ENCODE results near the gene UGT1A9. TPM values are rescaled to one million over a fixed set of nuclear protein-coding genes. Genes with fewer than 3 reads are reported as not detected.

Gene UGT1A9
- polyA plus RNA-seq, 1 of the 3 experiments (the other 2 are of a cell fraction), result not detected

DNA sequence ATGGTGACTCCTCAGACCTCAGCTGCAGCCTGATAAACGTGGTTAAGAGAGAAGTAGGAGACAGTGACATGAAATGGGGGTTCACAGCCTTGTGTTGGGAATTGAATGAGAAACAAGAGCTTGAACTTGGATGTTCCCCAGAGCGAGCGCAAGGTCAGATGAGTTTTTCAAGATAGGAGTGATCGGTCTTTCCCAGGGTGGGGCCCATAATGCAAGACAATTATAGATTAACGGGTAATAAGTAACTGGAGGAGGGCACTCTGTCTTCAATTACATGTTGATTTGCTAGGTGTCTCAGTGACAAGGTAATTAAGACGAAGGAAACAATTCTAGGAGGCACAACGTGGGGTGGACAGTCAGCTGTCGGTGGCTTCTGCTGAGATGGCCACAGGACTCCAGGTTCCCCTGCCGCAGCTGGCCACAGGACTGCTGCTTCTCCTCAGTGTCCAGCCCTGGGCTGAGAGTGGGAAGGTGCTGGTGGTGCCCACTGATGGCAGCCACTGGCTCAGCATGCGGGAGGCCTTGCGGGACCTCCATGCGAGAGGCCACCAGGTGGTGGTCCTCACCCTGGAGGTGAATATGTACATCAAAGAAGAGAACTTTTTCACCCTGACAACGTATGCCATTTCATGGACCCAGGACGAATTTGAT, 41.0 kb downstream of the UGT1A9 start, which contains the start of gene UGT1A5:
Gene UGT1A5, plus strand, starts transcription at position 297 of the 651 bp plus-strand sequence. Its CDS starts 85 bp downstream, at position 382.
- H3K27me3 ChIP-seq (ENCODE audit: insufficient read depth), result no peaks in the 10 kb centered on the region; the same call in 1 of the 2 replicates

DNA sequence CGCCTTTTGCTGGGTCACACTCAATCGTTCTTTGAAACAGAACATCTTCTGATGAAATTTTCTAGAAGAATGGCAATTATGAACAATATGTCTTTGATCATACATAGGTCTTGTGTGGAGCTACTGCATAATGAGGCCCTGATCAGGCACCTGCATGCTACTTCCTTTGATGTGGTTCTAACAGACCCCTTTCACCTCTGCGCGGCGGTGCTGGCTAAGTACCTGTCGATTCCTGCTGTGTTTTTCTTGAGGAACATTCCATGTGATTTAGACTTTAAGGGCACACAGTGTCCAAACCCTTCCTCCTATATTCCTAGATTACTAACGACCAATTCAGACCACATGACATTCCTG, 41.5 kb downstream of the UGT1A9 start:
- no peaks in the 10 kb centered on the region for H3K9me2 ChIP-seq
- H3K4me3 ChIP-seq (ENCODE audit: low read depth in 2 of 2, low read length in 1 of 2), result no peak overlapping the region
- H3F3A ChIP-seq (replicated peaks; ENCODE audit: insufficient read depth), result peaks cover 2% of the 10 kb centered on the region
- H3K27ac ChIP-seq (ENCODE audit: low read depth in 2 of 2, low read length in 1 of 2), result no peak overlapping the region
- H3K9me3 ChIP-seq, result no peaks in the 10 kb centered on the region
- DNase-seq, result no peak
- CTCF ChIA-PET, result no interaction called here
- no peaks in the 10 kb centered on the region for H3K36me3 ChIP-seq (replicated peaks in 1 of 2; ENCODE audit: control insufficient read depth in 1 of 2, insufficient read depth in 2 of 2, low read length in 1 of 2)
- 76% methylated on average over 7 of the region's 7 CpGs for WGBS (ENCODE audit: low lambda C conversion rate)
- H3K9ac ChIP-seq, result no peak overlapping the region
- H4K20me1 ChIP-seq (ENCODE audit: insufficient read depth), result no peaks in the 10 kb centered on the region
- H3K4me2 ChIP-seq, result no peak overlapping the region
- TF ChIP-seq RFX5 (IDR thresholded peaks at IDR 0.05; ENCODE audit: low read length), result no peak
- TF ChIP-seq, protein P1, sequence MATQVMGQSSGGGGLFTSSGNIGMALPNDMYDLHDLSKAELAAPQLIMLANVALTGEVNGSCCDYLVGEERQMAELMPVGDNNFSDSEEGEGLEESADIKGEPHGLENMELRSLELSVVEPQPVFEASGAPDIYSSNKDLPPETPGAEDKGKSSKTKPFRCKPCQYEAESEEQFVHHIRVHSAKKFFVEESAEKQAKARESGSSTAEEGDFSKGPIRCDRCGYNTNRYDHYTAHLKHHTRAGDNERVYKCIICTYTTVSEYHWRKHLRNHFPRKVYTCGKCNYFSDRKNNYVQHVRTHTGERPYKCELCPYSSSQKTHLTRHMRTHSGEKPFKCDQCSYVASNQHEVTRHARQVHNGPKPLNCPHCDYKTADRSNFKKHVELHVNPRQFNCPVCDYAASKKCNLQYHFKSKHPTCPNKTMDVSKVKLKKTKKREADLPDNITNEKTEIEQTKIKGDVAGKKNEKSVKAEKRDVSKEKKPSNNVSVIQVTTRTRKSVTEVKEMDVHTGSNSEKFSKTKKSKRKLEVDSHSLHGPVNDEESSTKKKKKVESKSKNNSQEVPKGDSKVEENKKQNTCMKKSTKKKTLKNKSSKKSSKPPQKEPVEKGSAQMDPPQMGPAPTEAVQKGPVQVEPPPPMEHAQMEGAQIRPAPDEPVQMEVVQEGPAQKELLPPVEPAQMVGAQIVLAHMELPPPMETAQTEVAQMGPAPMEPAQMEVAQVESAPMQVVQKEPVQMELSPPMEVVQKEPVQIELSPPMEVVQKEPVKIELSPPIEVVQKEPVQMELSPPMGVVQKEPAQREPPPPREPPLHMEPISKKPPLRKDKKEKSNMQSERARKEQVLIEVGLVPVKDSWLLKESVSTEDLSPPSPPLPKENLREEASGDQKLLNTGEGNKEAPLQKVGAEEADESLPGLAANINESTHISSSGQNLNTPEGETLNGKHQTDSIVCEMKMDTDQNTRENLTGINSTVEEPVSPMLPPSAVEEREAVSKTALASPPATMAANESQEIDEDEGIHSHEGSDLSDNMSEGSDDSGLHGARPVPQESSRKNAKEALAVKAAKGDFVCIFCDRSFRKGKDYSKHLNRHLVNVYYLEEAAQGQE (IDR thresholded peaks at IDR 0.05; ENCODE audit: low read depth, low read length), result no peak
- no peak for TF ChIP-seq NFIC (IDR thresholded peaks at IDR 0.05; ENCODE audit: borderline replicate concordance)
- no peak for TF ChIP-seq EZH2phosphoT487 (IDR thresholded peaks at IDR 0.05; ENCODE audit: borderline replicate concordance, low read depth)
- TF ChIP-seq EP300 (IDR thresholded peaks at IDR 0.05; ENCODE audit: borderline replicate concordance in 1 of 2, low read depth in 1 of 2, low read length in 1 of 2), result no peak
- no peak for TF ChIP-seq GABPA (IDR thresholded peaks at IDR 0.05; ENCODE audit: low read depth)
- TF ChIP-seq RXRA (IDR thresholded peaks at IDR 0.05; ENCODE audit: borderline replicate concordance, low read depth), result no peak
- no peak for TF ChIP-seq GATA2 (CRISPR knock-in tag; IDR thresholded peaks at IDR 0.05)
- TF ChIP-seq YY1 (IDR thresholded peaks at IDR 0.05; ENCODE audit: low read depth), result no peak
- TF ChIP-seq POLR2AphosphoS5 (IDR thresholded peaks at IDR 0.05; ENCODE audit: low read depth, low read length), result no peak
- TF ChIP-seq FOSL2 (IDR thresholded peaks at IDR 0.05; ENCODE audit: borderline replicate concordance, low read depth), result no peak
- TF ChIP-seq, protein P2, sequence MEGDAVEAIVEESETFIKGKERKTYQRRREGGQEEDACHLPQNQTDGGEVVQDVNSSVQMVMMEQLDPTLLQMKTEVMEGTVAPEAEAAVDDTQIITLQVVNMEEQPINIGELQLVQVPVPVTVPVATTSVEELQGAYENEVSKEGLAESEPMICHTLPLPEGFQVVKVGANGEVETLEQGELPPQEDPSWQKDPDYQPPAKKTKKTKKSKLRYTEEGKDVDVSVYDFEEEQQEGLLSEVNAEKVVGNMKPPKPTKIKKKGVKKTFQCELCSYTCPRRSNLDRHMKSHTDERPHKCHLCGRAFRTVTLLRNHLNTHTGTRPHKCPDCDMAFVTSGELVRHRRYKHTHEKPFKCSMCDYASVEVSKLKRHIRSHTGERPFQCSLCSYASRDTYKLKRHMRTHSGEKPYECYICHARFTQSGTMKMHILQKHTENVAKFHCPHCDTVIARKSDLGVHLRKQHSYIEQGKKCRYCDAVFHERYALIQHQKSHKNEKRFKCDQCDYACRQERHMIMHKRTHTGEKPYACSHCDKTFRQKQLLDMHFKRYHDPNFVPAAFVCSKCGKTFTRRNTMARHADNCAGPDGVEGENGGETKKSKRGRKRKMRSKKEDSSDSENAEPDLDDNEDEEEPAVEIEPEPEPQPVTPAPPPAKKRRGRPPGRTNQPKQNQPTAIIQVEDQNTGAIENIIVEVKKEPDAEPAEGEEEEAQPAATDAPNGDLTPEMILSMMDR (IDR thresholded peaks at IDR 0.05), result no peak
- no peak for TF ChIP-seq FOXJ3 (CRISPR knock-in tag; IDR thresholded peaks at IDR 0.05)
- H2AFZ ChIP-seq (ENCODE audit: low read depth), result no peak overlapping the region
- H3K4me1 ChIP-seq (ENCODE audit: control insufficient read depth in 1 of 2, insufficient read depth in 2 of 2, low read depth in 1 of 2, low read length in 1 of 2), result no peaks in the 10 kb centered on the region; a peak in 2 of 4 replicates
- no peaks in the 10 kb centered on the region for H3K79me2 ChIP-seq (ENCODE audit: insufficient read depth)
- no peaks in the 10 kb centered on the region; the same call in 1 of the 2 replicates for H3K27me3 ChIP-seq (ENCODE audit: insufficient read depth)
- POLR2A ChIA-PET, result no interaction called here

More for the DNA sequence above, 41.0 kb downstream of the UGT1A9 start, which contains the start of gene UGT1A5:
- Histone ChIP-seq H3F3A (replicated peaks; ENCODE audit: insufficient read depth) (peaks cover 2% of the 10 kb centered on the region), H3K9ac (no peak within 1 kb of the TSS), H3K27ac (ENCODE audit: low read depth in 2 of 2, low read length in 1 of 2) (no peak within 1 kb of the TSS), H3K4me3 (ENCODE audit: low read depth in 2 of 2, low read length in 1 of 2) (no peak within 1 kb of the TSS), H2AFZ (ENCODE audit: low read depth) (no peak within 1 kb of the TSS), H4K20me1 (ENCODE audit: insufficient read depth) (no peaks in the 10 kb centered on the region), H3K4me2 (no peak within 1 kb of the TSS), H3K9me2 (no peaks in the 10 kb centered on the region), H3K4me1 (ENCODE audit: control insufficient read depth in 1 of 2, insufficient read depth in 2 of 2, low read depth in 1 of 2, low read length in 1 of 2) (peaks cover 0 to 3% of the 10 kb centered on the region in 2 experiments; a peak in 2 of 4 replicates), H3K36me3 (replicated peaks in 1 of 2; ENCODE audit: control insufficient read depth in 1 of 2, insufficient read depth in 2 of 2, low read length in 1 of 2) (no peaks in the 10 kb centered on the region), H3K79me2 (ENCODE audit: insufficient read depth) (no peaks in the 10 kb centered on the region), H3K9me3 (no peaks in the 10 kb centered on the region)
- ChIA-PET POLR2A (no interaction called here), CTCF (interaction anchor here (0.9 to 2.4 kb wide), 5 partner anchors 15 to 268 kb away, joined by 3 to 12 read pairs (median 4); partner anchors contain the start of gene USP40)
- 59% methylated on average over 9 of the region's 14 CpGs for WGBS (ENCODE audit: low lambda C conversion rate)
- no peak for DNase-seq
- TF ChIP-seq, protein P3, sequence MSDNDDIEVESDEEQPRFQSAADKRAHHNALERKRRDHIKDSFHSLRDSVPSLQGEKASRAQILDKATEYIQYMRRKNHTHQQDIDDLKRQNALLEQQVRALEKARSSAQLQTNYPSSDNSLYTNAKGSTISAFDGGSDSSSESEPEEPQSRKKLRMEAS (IDR thresholded peaks at IDR 0.05; ENCODE audit: low read depth), result no peak
- TF ChIP-seq RFX5 (IDR thresholded peaks at IDR 0.05; ENCODE audit: low read length) (no peak), SIN3A (IDR thresholded peaks at IDR 0.05; ENCODE audit: borderline replicate concordance, low read depth, low read length) (no peak), SMC3 (IDR thresholded peaks at IDR 0.05; ENCODE audit: low read depth, low read length) (no peak), MEF2A (IDR thresholded peaks at IDR 0.05; ENCODE audit: borderline replicate concordance, low read depth) (no peak)
- TF ChIP-seq, protein P2 (IDR thresholded peaks at IDR 0.05), result no peak
